HG02623 (cell line): Measurements from ENCODE around the gene FRMD4A.
A peak's percentile ranks its signal among the peaks of the same experiment; 100 is the strongest.
"Not testable (repeated sequence)": the region's sequence is repeated elsewhere in the genome, so short reads cannot be mapped to it uniquely, and the experiment has no call there.

Source experiments
- ATAC-seq: cut with Tn5 transposase; IDR thresholded peaks from one replicate; pipeline ENCODE4 v1.9.1; 2021; ENCODE audit warnings: moderate library complexity; ENCODE audit not compliant: unreplicated experiment

Gene FRMD4A

GRCh38 chr10:13797164-13797563 lies 533.6 kb downstream of the FRMD4A start:
- no peak for ATAC-seq

- no peak for ATAC-seq
These were observed 534.8 kb downstream of the FRMD4A start for GRCh38 chr10:13795653-13796555.

- ATAC-seq: no peak
These were observed 535.6 kb downstream of the FRMD4A start for GRCh38 chr10:13794992-13795612.

- no peak for ATAC-seq
These were observed 538.7 kb downstream of the FRMD4A start for GRCh38 chr10:13792006-13792405.

GRCh38 chr10:13791483-13791882 lies 539.2 kb downstream of the FRMD4A start:
- no peak for ATAC-seq

GRCh38 chr10:13790196-13790595 lies 540.5 kb downstream of the FRMD4A start:
- ATAC-seq: no peak

- no peak for ATAC-seq
These were observed 541.3 kb downstream of the FRMD4A start for GRCh38 chr10:13789448-13789829.

GRCh38 chr10:13788711-13789447 lies 541.8 kb downstream of the FRMD4A start:
- ATAC-seq: no peak

- no peak for ATAC-seq
These were observed 542.5 kb downstream of the FRMD4A start for GRCh38 chr10:13788320-13788600.

GRCh38 chr10:13787015-13787421 lies 543.7 kb downstream of the FRMD4A start:
- ATAC-seq: peak; percentile 70

GRCh38 chr10:13784067-13784466 lies 546.7 kb downstream of the FRMD4A start:
- no peak for ATAC-seq

- ATAC-seq: no peak
These were observed 551.0 kb downstream of the FRMD4A start for GRCh38 chr10:13779748-13780147.

- ATAC-seq: not testable (repeated sequence)
These were observed 552.1 kb downstream of the FRMD4A start for GRCh38 chr10:13778693-13778960.

- ATAC-seq: no peak
These were observed 553.8 kb downstream of the FRMD4A start for GRCh38 chr10:13776861-13777311.

- no peak for ATAC-seq
These were observed 554.6 kb downstream of the FRMD4A start for GRCh38 chr10:13775786-13776775.

GRCh38 chr10:13774303-13774893 lies 556.3 kb downstream of the FRMD4A start:
- ATAC-seq: no peak

GRCh38 chr10:13773496-13774170 lies 557.1 kb downstream of the FRMD4A start:
- no peak for ATAC-seq

- no peak for ATAC-seq
These were observed 557.7 kb downstream of the FRMD4A start for GRCh38 chr10:13773043-13773442.

- no peak for ATAC-seq
These were observed 558.7 kb downstream of the FRMD4A start for GRCh38 chr10:13771992-13772391.
